ENCODE results near the gene UBA1.

UBA1 gene

DNA sequence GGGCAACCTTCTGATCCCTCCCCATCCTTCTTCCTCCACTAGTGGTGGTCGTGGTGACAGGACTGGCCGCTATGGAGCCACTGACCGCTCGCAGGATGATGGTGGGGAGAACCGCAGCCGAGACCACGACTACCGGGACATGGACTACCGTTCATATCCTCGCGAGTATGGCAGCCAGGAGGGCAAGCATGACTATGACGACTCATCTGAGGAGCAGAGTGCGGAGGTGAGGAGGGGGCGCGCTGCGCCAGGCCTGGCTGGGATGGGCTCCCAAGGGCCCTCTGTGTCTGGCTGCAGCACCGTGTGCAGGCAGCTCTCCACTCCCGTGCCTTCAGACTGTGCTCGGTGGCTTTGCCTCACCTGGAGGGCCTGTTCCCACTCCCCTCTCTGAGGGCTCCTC lies 24.4 kb upstream of the UBA1 start:
- TF ChIP-seq, protein P1, sequence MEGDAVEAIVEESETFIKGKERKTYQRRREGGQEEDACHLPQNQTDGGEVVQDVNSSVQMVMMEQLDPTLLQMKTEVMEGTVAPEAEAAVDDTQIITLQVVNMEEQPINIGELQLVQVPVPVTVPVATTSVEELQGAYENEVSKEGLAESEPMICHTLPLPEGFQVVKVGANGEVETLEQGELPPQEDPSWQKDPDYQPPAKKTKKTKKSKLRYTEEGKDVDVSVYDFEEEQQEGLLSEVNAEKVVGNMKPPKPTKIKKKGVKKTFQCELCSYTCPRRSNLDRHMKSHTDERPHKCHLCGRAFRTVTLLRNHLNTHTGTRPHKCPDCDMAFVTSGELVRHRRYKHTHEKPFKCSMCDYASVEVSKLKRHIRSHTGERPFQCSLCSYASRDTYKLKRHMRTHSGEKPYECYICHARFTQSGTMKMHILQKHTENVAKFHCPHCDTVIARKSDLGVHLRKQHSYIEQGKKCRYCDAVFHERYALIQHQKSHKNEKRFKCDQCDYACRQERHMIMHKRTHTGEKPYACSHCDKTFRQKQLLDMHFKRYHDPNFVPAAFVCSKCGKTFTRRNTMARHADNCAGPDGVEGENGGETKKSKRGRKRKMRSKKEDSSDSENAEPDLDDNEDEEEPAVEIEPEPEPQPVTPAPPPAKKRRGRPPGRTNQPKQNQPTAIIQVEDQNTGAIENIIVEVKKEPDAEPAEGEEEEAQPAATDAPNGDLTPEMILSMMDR (conservative IDR thresholded peaks at IDR 0.05; ENCODE audit: low read depth, low read length): no peak
- H3K27me3 ChIP-seq (ENCODE audit: insufficient read depth, low read depth): no peaks in the 10 kb centered on the region
- H3K4me3 ChIP-seq (IDR thresholded peaks at IDR 0.05; ENCODE audit: insufficient read depth, low read depth, low read length): no peak overlapping the region
- H3K9ac ChIP-seq: no peak overlapping the region
- H3K27ac ChIP-seq: no peak overlapping the region
- H2AFZ ChIP-seq (ENCODE audit: low read depth): no peak overlapping the region
- H3K4me1 ChIP-seq (ENCODE audit: low read depth, poor library complexity, severe bottlenecking): no peaks in the 10 kb centered on the region
- H3K36me3 ChIP-seq (ENCODE audit: insufficient read depth): no peaks in the 10 kb centered on the region
- no peaks in the 10 kb centered on the region for H4K20me1 ChIP-seq (ENCODE audit: insufficient read depth)
- no peak overlapping the region for H3K4me2 ChIP-seq
- peaks cover 22% of the 10 kb centered on the region; the same call in 1 of the 2 replicates for H3K79me2 ChIP-seq (ENCODE audit: insufficient read depth, low read depth)

DNA sequence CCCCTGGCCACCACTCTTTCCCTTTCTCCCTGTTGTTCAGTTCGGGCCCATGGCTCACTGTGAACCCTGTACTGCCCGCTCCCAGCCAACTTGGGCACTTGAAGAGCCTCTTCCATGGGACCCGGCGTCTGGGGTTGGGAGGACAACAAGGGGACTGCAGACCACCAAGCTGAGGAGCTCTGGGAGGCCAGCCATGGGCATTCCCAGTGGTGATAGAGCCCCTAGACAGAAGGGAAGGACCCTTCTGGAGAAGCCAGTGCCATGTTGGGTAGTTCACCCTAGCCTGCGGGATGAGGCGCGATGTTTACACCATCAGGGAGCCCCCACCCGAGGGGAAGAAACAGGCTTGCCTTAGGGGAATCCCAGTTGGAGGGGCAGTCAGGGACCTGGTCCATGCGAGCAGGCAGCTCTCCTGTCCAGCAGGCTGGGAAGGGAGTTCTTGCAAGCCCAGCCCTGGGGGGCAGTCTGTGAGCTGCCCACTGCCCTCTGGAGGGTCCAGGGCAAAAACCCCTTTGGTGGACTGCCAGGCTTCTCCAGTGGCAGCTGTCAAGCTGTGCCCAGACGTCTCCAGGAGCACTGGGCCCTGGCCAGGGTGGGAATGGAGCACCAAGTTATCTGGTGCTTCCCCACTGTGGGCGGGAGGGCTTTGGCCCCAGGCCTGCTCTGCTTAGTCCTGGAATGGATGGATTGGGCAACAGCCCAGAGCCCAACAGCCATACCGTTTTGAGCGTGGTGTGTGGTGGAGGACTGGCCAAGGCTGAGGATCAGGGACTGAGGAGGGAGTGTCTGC lies 23.7 kb upstream of the UBA1 start:
- H3K4me1 ChIP-seq (ENCODE audit: low read depth, poor library complexity, severe bottlenecking): no peaks in the 10 kb centered on the region
- H3K79me2 ChIP-seq (ENCODE audit: insufficient read depth, low read depth): peaks cover 16% of the 10 kb centered on the region; the same call in 1 of the 2 replicates
- H3K36me3 ChIP-seq (ENCODE audit: insufficient read depth): no peaks in the 10 kb centered on the region

DNA sequence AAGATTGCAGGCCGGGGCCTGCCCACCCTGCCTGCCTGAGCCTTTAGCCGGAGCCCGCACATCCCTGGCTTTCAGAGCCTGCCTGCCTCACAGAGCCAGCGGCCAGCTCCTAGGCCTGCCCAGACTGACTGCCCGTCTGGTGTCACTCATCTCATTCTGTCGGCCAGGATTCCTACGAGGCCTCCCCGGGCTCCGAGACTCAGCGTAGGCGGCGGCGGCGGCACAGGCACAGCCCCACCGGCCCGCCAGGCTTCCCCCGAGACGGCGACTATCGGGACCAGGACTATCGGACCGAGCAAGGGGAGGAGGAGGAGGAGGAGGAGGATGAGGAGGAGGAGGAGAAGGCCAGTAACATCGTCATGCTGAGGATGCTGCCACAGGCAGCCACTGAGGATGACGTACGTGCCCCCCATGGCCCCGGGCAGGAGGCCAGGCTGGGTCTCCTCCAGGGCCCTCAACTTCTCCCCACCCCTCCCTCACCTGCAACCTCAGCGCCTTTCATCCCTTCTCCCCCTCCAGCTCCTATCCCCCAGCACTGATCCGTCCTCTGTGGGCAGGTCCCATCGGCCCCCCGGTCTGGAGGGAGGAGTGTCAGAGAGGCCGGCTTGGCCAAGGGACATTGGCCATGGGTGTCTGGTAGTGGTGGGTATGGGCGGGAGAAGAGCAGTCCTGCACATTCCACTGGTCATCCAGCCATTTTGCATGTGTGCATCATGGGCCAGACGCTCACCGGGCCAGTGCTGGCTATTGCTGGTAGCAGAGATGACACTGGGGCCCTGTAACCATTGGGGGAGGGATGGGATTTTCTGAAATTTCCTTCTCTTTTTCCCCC lies 22.6 kb upstream of the UBA1 start:
- no peaks in the 10 kb centered on the region for H3K27me3 ChIP-seq (ENCODE audit: insufficient read depth, low read depth)
- no peak overlapping the region for H2AFZ ChIP-seq (ENCODE audit: low read depth)
- peaks cover 8% of the 10 kb centered on the region; the same call in 1 of the 2 replicates for H3K79me2 ChIP-seq (ENCODE audit: insufficient read depth, low read depth)
- no peak overlapping the region for H3K9ac ChIP-seq
- H3K36me3 ChIP-seq (ENCODE audit: insufficient read depth): no peaks in the 10 kb centered on the region
- H3K4me3 ChIP-seq (IDR thresholded peaks at IDR 0.05; ENCODE audit: insufficient read depth, low read depth, low read length): no peak overlapping the region
- no peaks in the 10 kb centered on the region for H4K20me1 ChIP-seq (ENCODE audit: insufficient read depth)
- H3K27ac ChIP-seq: no peak overlapping the region
- TF ChIP-seq, protein P1 (conservative IDR thresholded peaks at IDR 0.05; ENCODE audit: low read depth, low read length): no peak
- no peaks in the 10 kb centered on the region for H3K4me1 ChIP-seq (ENCODE audit: low read depth, poor library complexity, severe bottlenecking)
- no peak overlapping the region for H3K4me2 ChIP-seq

More for the DNA sequence above, 23.7 kb upstream of the UBA1 start:
- Histone ChIP-seq H3K27me3 (ENCODE audit: insufficient read depth, low read depth) (no peaks in the 10 kb centered on the region), H3K4me3 (IDR thresholded peaks at IDR 0.05; ENCODE audit: insufficient read depth, low read depth, low read length) (no peak overlapping the region), H2AFZ (ENCODE audit: low read depth) (no peak overlapping the region), H3K27ac (no peak overlapping the region), H3K4me2 (no peak overlapping the region), H3K9ac (no peak overlapping the region), H4K20me1 (ENCODE audit: insufficient read depth) (no peaks in the 10 kb centered on the region)
- TF ChIP-seq, protein P1 (conservative IDR thresholded peaks at IDR 0.05; ENCODE audit: low read depth, low read length): no peak

DNA sequence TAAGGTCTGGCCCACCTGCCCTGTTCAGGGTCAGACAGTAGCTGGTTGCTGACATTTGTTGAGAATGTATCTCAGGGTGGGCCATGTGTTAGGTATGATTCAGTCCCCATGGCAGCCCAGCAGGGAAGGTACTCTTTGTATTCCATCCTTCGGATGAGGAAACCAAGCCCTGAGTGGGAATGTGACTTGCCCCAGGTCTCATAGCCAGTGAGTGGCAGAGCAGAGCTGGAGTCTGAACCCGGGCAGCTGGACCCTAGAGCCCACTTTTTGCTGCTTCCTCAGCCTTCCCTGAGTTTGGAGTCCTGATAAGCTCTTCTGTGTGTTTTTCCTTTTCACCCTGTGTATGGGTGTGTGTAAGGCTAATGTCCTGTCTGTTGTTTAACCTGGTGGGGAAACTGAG lies 21.6 kb upstream of the UBA1 start:
- no peaks in the 10 kb centered on the region; the same call in 1 of the 2 replicates for H3K36me3 ChIP-seq (ENCODE audit: insufficient read depth)
- no peak overlapping the region for H2AFZ ChIP-seq (ENCODE audit: low read depth)
- H3K9ac ChIP-seq: no peak overlapping the region
- no peaks in the 10 kb centered on the region for H3K27me3 ChIP-seq (ENCODE audit: insufficient read depth, low read depth)
- no peak overlapping the region for H3K27ac ChIP-seq
- H3K4me2 ChIP-seq: no peak overlapping the region
- TF ChIP-seq, protein P1 (conservative IDR thresholded peaks at IDR 0.05; ENCODE audit: low read depth, low read length): no peak
- H4K20me1 ChIP-seq (ENCODE audit: insufficient read depth): no peaks in the 10 kb centered on the region
- no peaks in the 10 kb centered on the region for H3K4me1 ChIP-seq (ENCODE audit: low read depth, poor library complexity, severe bottlenecking)
- no peak overlapping the region for H3K4me3 ChIP-seq (IDR thresholded peaks at IDR 0.05; ENCODE audit: insufficient read depth, low read depth, low read length)
- H3K79me2 ChIP-seq (ENCODE audit: insufficient read depth, low read depth): peaks cover 8% of the 10 kb centered on the region; the same call in 1 of the 2 replicates
